Heart right ventricle (tissue), 16 donors: ENCODE results near the gene ABR. TPM values are rescaled to one million over a fixed set of nuclear protein-coding genes. Genes with fewer than 3 reads are reported as not detected.
A peak's percentile ranks its signal among the peaks of the same experiment; 100 is the strongest.

ENCODE experiments used
- ATAC-seq, 8 donors: fragments of 200-7000 bp; cut with Tn5 transposase; one replicate each; pipeline ENCODE4 v1.9.1; 2020; ENCODE audit warnings: mild to moderate bottlenecking in 8 of 8, moderate library complexity in 8 of 8, moderate number of reproducible peaks in 1 of 8
- DNase-seq, 2 donors: peaks; one replicate each; pipeline ENCODE4 v3.0.0-alpha.2; 2020
- H3K27ac ChIP-seq, 10 donors: fragments of 200-600 bp; sonication (generic) in 2 of 10; one replicate each; pipeline versions ENCODE4 v1.5.0 to v1.8.0; 2020 to 2022; ENCODE audit warnings: mild to moderate bottlenecking in 3 of 10
- H3K27me3 ChIP-seq, 7 donors: fragments of 200-600 bp; one replicate each; pipeline ENCODE4 v1.8.0; 2021 to 2022; ENCODE audit warnings: mild to moderate bottlenecking in 2 of 7
- H3K36me3 ChIP-seq, 9 donors: fragments of 200-600 bp; sonication (generic) in 1 of 9; one replicate each; pipeline versions ENCODE4 v1.5.0 to v1.8.0; 2020 to 2022; ENCODE audit warnings: mild to moderate bottlenecking in 2 of 9
- H3K4me1 ChIP-seq, 9 donors: fragments of 200-600 bp; sonication (generic) in 1 of 9; one replicate each; pipeline versions ENCODE4 v1.5.0 to v1.8.0; 2020 to 2022; ENCODE audit warnings: mild to moderate bottlenecking in 4 of 9
- H3K4me3 ChIP-seq, 10 donors: fragments of 200-600 bp; sonication (generic) in 2 of 10; one replicate each; pipeline versions ENCODE4 v1.5.0 to v1.8.0; 2020 to 2022; ENCODE audit warnings: mild to moderate bottlenecking in 7 of 10, moderate library complexity in 2 of 10
- H3K9me3 ChIP-seq, 11 donors: fragments of 200-600 bp in 10 of 11; sonication (generic) in 2 of 11; one replicate each; pipeline versions ENCODE4 v1.5.0 to v1.8.0; 2013 to 2022; ENCODE audit warnings: mild to moderate bottlenecking in 2 of 11, control low read depth in 1 of 11, moderate library complexity in 1 of 11
- WGBS, 2 donors: extraction: QIAGEN DNeasy Blood & Tissue Kit; methylation state at CpG; one replicate each; pipeline ENCODE4 v1.1.7; 2013; ENCODE audit warnings: inconsistent platforms in 1 of 2; 5-methylcytosine and 5-hydroxymethylcytosine counted together
- intact Hi-C, 10 donors: fragments of 100-400 bp; cut with DNase I; formaldehyde crosslinking; loops; one replicate each; pipeline versions ENCODE4 v1.11.1 to v1.14.2; 2022
- polyA plus RNA-seq, 2 donors: library from polyadenylated mRNA; stranded (reverse); fragments of 200-250 nt; gene quantifications; one replicate each; pipeline ENCODE4 v1.2.3, GENCODE V29; 2013
- total RNA-seq, 10 donors: library from RNA; stranded (reverse); fragmentation: NEBNext Ultra II Directional in 3 of 10; extraction: Animal tissue kit (Norgen Biotek cat#: 25700) in 3 of 10; gene quantifications; one replicate each; pipeline versions ENCODE4 v1.2.1 to v1.2.4, GENCODE V29; 2021 to 2023
- TF ChIP-seq, protein P1 (sequence below), 9 donors: fragments of 200-600 bp; sonication (generic) in 2 of 9; IDR thresholded peaks; one replicate each; pipeline versions ENCODE4 v1.5.0 to v1.8.0; 2021 to 2022; ENCODE audit warnings: antibody characterized with exemption in 9 of 9, mild to moderate bottlenecking in 5 of 9, moderate library complexity in 1 of 9
- donor health status: Arrhythmogenic right ventricular cardiomyopathy.
- donor health status: ischemic (EF 13 %, LVEDD 7.1; RV severe dilation, severe dysfunction).
- donor health status: healthy with polysubstance abuse.
- donor health status: DM: no; HTN: yes; CAD: no.
- donor health status: DM: no; HTN: no; CAD: no.
- donor health status: ischemic (EF 25% LVEDD 6.9; RV normal size, moderate dysfunction).
- donor health status: ischemic (EF 25% LVEDD 5.7; RV mildly dilated, moderate dysfunction).
- donor health status: healthy.
- donor health status: DM: yes; HTN: yes; CAD: no.
- donor health status: Ischemic cardiomyopathy.
- donor health status: ischemic (EF 35%, LVEDD 5.7; RV mildly dilated, moderate dysfunction).
- donor health status: nonischemic (EF 11% LVEDD 7.7; RV severe dilation, severe dysfunction).
- donor health status: DM: yes; HTN: yes; CAD: no.
- donor health status: PGD.
- donor health status: ischemic (EF 29% LVEDD 5.4; RV normal size, mild dysfunction).
- donor health status: nonischemic (EF 23%, LVEDD 6.1; RV moderate dilation, normal function).

The ABR gene
- total and polyA plus RNA-seq, 12 donors = 49.1 to 173 (median 143) TPM

DNA sequence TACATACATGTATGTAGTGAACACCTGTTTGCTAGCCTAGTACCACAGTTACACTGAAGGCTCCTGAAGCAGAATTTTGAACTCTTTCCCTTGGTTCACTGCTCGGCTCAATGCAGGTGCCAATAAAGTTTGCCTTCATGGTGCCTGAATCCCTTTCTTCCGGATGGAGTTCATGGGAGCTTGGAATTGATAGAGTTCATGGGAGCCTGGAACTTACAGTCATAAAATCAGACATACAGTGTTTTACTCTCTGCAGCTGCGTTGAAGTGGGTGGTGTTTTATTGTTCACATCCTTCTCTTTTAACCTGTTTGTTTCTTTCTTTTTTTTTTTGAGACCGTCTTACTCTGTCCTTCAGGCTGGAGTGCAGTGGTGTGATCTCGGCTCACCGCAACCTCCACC, 29.2 kb upstream of the ABR start:
- peaks cover 0 to 49% (median 1%) of the 10 kb centered on the region in 9 donors for H3K4me1 ChIP-seq
- H3K9me3 ChIP-seq = no peaks in the 10 kb centered on the region
- DNase-seq = no peak
- no peak overlapping the region for H3K27ac ChIP-seq
- no peaks in the 10 kb centered on the region for H3K36me3 ChIP-seq
- intact Hi-C loops = loop anchor here in 1 of 10 donors (5.0 kb wide), 1 partner anchor 677 kb away; no protein-coding TSS in a partner anchor
- no peak for ATAC-seq
- TF ChIP-seq, protein P1, sequence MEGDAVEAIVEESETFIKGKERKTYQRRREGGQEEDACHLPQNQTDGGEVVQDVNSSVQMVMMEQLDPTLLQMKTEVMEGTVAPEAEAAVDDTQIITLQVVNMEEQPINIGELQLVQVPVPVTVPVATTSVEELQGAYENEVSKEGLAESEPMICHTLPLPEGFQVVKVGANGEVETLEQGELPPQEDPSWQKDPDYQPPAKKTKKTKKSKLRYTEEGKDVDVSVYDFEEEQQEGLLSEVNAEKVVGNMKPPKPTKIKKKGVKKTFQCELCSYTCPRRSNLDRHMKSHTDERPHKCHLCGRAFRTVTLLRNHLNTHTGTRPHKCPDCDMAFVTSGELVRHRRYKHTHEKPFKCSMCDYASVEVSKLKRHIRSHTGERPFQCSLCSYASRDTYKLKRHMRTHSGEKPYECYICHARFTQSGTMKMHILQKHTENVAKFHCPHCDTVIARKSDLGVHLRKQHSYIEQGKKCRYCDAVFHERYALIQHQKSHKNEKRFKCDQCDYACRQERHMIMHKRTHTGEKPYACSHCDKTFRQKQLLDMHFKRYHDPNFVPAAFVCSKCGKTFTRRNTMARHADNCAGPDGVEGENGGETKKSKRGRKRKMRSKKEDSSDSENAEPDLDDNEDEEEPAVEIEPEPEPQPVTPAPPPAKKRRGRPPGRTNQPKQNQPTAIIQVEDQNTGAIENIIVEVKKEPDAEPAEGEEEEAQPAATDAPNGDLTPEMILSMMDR (IDR thresholded peaks at IDR 0.05) = no peak
- H3K27me3 ChIP-seq = peaks cover 0 to 17% (median 0%) of the 10 kb centered on the region in 7 donors
- 93 to 94% methylated on average over 6 of the region's 6 CpGs for whole genome bisulfite sequencing, 2 donors
- no peak overlapping the region for H3K4me3 ChIP-seq

DNA sequence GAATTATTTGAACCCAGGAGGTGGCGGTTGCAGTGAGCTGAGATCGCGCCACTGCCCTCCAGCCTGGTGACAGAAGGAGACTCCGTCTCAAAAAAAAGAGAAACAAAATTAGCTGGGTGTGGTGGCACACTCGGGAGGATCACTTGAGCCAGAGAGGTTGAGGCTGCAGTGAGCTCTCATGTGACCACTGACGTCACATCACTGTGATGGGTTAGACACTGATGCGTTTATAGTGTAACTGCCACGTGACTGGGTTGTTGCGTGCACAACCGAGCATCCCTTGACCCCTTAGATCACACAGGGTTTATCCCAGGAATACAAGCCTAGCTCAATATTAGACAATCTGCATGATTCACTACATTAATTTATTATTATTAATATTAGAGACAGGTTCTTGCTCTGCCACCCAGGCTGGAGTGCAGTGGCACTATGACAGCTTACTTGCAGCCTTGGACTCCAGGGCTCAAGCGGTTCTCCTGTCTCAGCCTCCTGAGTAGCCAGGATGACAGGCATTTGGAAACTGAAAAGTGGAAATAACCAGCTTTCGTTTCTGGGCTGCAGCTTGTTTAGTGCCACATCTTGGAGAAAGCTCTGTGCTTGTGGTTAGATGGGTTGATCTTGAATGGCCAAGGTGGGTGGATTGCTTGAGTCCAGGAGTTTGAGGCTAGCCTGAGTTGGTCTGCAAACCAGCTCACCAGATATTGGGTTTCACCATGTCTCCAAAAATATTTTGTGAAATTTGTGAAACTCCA, 26.4 kb upstream of the ABR start:
- intact Hi-C loops = loop anchor here in 1 of 10 donors (5.0 kb wide), 1 partner anchor 674 kb away; no protein-coding TSS in a partner anchor
- H3K9me3 ChIP-seq = no peaks in the 10 kb centered on the region
- DNase-seq = no peak
- WGBS, 2 donors = 82% methylated on average over 12 of the region's 12 CpGs
- peaks cover 0 to 52% (median 6%) of the 10 kb centered on the region in 9 donors for H3K4me1 ChIP-seq
- no peak for ATAC-seq
- no peak overlapping the region for H3K4me3 ChIP-seq
- TF ChIP-seq, protein P1 (IDR thresholded peaks at IDR 0.05) = no peak
- H3K27me3 ChIP-seq = peaks cover 0 to 6% (median 0%) of the 10 kb centered on the region in 7 donors
- H3K27ac ChIP-seq = peak overlapping the region in 1 of 10 donors; percentile 81
- H3K36me3 ChIP-seq = no peaks in the 10 kb centered on the region

DNA sequence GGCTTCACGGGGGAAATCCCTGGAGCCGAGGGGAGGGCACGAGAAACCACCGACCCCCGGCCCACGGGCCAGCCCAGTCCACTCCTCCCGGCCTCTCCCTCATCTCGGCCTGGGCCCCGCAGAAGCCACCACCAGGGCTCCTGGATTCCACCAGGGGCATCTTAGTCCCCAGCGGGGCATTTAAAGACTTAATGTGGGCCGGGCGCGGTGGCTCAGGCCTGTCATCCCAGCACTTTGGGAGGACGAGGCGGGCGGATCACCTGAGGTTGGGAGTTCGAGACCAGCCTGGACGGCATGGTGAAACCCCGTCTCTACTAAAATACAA, 24.1 kb upstream of the ABR start:
- Histone ChIP-seq H3K27me3 (no peaks in the 10 kb centered on the region), H3K4me1 (peaks cover 0 to 65% (median 6%) of the 10 kb centered on the region in 9 donors), H3K27ac (peak overlapping the region in 9 of 10 donors; percentile 55 to 86 (median 79)), H3K9me3 (no peaks in the 10 kb centered on the region), H3K36me3 (no peaks in the 10 kb centered on the region), H3K4me3 (peak overlapping the region in 9 of 10 donors; percentile 45 to 73 (median 61))
- WGBS, 2 donors = 44 to 48% methylated on average over 19 of the region's 19 CpGs
- intact Hi-C loops = no loop called here
- TF ChIP-seq, protein P1 (IDR thresholded peaks at IDR 0.05) = no peak
- DNase-seq (no peak), ATAC-seq (peak in 4 of 8 donors; percentile 16 to 39 (median 28))

DNA sequence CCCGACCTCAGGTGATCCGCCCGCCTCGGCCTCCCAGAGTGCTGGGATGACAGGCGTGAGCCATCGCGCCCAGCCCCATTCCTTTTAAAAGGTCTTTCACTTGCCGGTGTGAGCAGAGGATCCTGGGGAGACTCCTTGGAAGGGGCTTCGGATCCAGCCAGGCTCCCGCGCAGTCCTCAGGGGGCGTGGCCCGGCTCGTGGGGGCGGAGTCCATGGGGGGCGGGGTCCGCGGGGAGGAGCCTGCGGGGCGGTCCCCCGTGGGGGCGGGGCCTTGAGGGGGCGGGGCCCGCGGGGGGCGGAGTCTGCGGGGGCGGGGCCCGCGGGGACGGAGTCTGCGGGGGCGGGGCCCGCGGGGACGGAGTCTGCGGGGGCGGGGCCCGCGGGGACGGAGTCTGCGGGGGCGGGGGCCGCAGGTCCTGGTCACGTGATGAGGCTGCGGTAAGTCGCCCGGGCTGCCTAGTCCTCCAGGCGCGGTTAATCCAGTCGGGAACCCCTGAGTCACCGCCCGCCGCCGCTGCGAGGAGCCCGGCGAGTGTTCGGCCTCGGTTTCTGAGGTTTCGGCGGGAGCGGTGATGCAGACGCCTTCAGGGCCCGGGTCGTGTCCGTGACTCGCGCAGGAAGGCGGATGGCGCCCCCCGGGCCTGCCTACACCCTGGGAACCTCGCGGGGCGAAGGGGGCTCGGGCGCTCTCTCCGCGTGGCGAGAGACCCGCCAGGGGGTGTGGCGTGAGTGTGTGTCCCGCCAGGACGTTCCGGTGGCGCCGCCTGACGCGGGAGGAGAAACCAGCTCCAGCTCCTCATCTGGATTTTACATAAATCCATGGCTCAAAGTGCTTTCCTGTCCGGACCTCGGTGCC, 23.6 kb upstream of the ABR start:
- Histone ChIP-seq H3K4me1 (peaks cover 0 to 69% (median 6%) of the 10 kb centered on the region in 9 donors), H3K36me3 (no peaks in the 10 kb centered on the region), H3K27me3 (no peaks in the 10 kb centered on the region), H3K9me3 (no peaks in the 10 kb centered on the region), H3K4me3 (peak overlapping the region in 9 of 10 donors; percentile 45 to 73 (median 61)), H3K27ac (peak overlapping the region; percentile 55 to 86 (median 77))
- peak; percentile 67 to 76 for DNase-seq
- 6 to 7% methylated on average over 65 to 90 of the region's 91 CpGs for WGBS, 2 donors
- TF ChIP-seq, protein P1 (IDR thresholded peaks at IDR 0.05) = peak in 4 of 9 donors; percentile 15 to 45 (median 42)
- peak; percentile 66 to 87 (median 74) for ATAC-seq
- intact Hi-C loops = no loop called here
